D721Med (cell line): Measurements from ENCODE around the gene KRTAP3-2.
"Not testable (repeated sequence)": the region's sequence is repeated elsewhere in the genome, so short reads cannot be mapped to it uniquely, and the experiment has no call there.

ENCODE experiments used
- DNase-seq: peaks from one replicate; pipeline ENCODE4 v3.0.0; 2011; ENCODE audit warnings: low spot score; ENCODE audit not compliant: insufficient read length
- FAIRE-seq: peaks from 2 replicates; lab custom pipeline; 2011; peaks lifted over from hg19 to GRCh38; lab: Jason Lieb, UNC
- CTCF ChIP-seq: IDR thresholded peaks from 2 replicates; pipeline ENCODE4 v1.5.1; 2012; ENCODE audit warnings: mild to moderate bottlenecking, control low read depth; ENCODE audit not compliant: insufficient read depth; ENCODE audit errors: missing control alignments

Gene KRTAP3-2

DNA sequence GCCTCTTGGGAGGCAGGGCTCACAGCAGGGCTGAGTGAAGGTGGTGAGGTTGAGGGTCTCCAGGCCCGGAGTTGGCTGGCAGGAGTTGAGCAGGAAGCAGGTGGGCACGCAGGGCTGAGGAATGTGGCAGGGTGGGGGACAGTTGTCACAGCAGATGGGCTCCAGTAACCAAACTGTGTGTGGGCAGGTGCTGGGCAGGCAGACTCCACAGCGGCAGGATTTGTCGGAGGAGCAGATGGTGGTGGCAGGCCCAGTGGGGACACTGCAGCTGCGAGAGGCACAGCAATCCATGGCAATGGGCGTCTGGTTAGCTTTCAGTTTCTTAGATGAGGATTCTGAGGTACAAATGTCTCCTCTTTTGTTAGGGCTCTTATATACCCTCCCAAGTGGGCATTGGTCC is at the start of gene KRTAP3-2:
Gene KRTAP3-2, minus strand, starts transcription at position 344 of the 400 bp plus-strand sequence. Its CDS starts 53 bp downstream, at position 291.
- DNase-seq, FAIRE-seq: not testable (repeated sequence)

DNA sequence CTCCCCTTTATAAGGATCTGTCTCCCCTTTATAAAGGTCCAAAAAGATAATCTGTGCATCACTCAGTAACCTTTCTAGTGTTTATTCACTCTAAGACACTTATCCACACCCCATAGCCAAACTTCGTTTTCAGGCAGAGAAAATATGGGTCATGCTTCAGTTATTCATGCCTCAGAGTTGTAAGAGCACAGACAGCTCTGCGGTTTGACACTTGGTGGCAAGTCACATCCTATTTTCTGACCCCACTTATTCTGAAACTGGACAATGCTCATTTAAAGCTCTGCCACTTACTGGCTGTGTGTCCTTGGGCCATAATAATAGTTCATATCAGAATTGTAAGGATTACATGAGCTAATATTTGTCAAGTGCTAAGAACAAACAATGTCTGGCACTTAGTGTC is 49.4 kb upstream of the KRTAP3-2 start:
- no peak for FAIRE-seq
- no peak for TF ChIP-seq CTCF
- no peak for DNase-seq

GRCh38 chr17:41048441-41048840 is 48.7 kb upstream of the KRTAP3-2 start:
- FAIRE-seq (no peak), DNase-seq (no peak)
- no peak for TF ChIP-seq CTCF

DNA sequence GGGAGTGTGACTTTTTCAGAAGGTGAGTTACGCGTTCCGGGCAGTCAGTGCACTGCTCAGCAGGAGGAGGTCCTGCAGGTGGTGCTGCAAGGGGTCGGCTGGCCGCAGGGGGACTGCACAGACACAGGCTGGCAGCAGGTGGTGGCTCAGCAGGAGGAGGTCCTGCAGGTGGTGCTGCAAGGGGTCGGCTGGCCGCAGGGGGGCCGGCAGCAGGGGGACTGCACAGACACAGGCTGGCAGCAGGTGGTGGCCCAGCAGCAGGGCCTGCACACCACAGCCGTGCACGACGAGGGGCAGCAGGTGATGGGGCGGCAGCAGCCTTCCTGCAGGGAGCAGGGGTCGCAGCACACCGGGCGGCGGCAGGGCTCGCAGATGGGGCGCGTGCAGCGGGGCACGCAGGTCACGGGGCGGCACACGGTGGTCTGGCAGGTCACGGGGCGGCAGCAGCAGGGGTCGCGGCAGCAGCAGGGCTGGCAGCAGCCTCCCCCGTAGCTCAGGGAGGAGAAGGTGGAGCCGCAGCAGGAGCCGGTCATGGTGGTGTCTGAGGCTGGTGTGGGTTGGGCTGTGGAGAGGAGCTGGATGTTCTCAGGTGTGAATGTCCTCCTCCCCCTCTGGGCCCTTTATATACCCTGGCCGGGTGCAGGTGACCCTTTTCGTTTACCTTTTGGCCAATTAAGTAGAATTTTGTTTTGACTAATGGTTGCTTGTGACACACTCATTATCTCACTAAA is 47.2 kb upstream of the KRTAP3-2 start, which contains the start of gene KRTAP2-1:
Gene KRTAP2-1, minus strand, starts transcription at position 582 of the 731 bp plus-strand sequence. Its CDS starts 49 bp downstream, at position 533.
- DNase-seq, FAIRE-seq: not testable (repeated sequence)

DNA sequence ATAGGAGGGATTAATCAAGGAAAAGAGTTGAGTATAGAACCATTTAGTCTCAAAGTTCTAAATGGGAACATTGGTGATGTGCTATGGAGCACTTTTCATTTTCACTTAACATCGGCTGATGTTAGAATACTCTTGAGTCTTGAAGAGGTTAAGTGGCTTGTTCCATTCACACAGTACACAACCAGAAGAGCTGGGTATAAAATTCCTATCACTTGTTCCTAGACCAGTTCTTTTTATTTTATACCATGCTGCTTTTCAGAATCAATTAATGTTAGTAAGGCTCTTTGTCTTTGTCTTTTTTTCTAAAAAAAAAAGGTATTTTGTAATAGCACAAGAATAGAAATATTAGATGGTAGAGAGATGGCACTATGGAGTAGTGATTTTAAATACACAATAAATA is 43.2 kb upstream of the KRTAP3-2 start:
- TF ChIP-seq CTCF: no peak
- FAIRE-seq (no peak), DNase-seq (no peak)

GRCh38 chr17:41040783-41041571 is 41.3 kb upstream of the KRTAP3-2 start, which contains the start of gene KRTAP1-1:
Gene KRTAP1-1, minus strand, starts transcription at chr17:41041450. Its CDS starts 53 bp downstream, at chr17:41041397.
- not testable (repeated sequence) for DNase-seq, FAIRE-seq

DNA sequence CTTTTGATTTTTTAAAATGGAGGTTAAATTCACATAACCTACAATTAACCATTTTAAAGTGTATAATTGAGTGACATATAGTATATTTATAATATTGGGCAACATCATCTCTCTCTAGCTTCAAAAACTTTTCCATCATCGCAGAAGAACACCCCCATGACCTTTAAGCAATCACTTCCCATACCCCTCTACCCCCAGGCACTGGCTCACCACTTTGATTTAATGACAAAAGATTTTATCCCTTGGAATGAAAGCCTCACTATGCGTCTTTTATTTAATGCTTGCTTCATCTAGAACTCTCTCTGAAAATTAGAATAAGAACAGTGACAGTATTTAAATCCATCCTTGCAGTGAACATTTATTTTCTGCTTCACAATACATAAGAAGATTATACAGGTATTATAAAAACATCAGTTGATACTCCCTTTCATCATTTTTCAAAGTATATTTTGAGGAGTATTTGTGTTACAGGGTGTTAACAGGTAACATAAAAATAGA is 38.2 kb upstream of the KRTAP3-2 start:
- DNase-seq (no peak), FAIRE-seq (no peak)
- TF ChIP-seq CTCF: no peak

DNA sequence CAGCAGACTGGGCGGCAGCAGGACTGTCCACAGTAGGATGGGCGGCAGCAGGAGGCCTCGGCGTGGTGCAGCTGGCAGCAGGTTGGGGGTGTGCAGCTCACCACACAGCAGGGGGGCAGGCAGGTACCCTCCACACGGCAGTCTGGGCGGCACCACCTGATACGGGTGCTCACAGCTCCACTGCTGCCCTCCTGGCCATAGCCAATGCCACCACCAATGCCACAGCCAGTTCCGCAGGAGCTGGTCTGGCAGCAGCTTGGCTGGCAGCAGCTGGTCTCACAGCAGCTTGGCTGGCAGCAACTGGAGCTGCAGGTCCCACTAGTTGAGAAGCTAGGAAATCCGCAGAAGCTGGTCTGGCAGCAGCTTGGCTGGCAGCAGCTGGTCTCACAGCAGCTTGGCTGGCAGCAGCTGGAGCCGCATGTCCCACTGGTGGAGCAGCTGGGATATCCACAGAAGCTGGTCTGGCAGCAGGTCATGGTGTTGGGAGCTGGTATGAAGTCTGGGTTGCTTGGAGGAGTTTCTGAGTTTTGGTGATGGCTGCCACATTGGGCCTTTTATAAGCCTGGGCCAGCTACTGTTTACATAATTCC is 34.7 kb upstream of the KRTAP3-2 start, which contains the start of gene KRTAP1-3:
Gene KRTAP1-3, minus strand, starts transcription at position 529 of the 590 bp plus-strand sequence. Its CDS starts 53 bp downstream, at position 476.
- FAIRE-seq, DNase-seq: not testable (repeated sequence)
